ENCODE measurements around the gene WDR45.

The WDR45 gene

DNA sequence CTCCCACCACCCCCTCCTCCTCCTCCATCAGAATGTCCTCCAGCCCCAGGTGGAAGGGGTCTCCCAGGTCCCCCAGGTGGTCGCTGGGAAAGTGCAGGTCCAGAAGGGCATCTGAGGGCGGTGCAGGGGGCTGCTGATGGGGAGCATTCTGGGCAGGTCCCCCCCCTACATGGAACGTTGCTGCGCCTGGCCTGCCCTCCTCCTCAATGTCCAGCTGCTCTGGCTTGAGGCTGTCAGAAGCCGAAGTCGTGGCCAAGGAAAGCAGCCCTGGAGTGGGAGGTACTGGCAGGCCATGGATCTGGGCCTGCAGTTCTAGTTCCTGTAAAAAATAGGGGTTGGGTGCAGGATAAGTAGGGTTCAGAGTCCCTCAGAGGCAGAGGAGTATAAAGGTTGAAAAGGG is 49.4 kb downstream of the WDR45 start:
- no peak overlapping the region for H3K4me3 ChIP-seq (replicated peaks; ENCODE audit: insufficient read depth, low read length)
- H3K27me3 ChIP-seq (ENCODE audit: insufficient read depth, poor library complexity, severe bottlenecking): no peaks in the 10 kb centered on the region
- DNase-seq (ENCODE audit: low read depth in 1 of 2, low spot score in 1 of 2): no peak
- H3K27ac ChIP-seq (replicated peaks): no peak overlapping the region
- TF ChIP-seq SPI1 (IDR thresholded peaks at IDR 0.05; ENCODE audit: borderline replicate concordance, low read depth) (no peak), POLR2AphosphoS5 (IDR thresholded peaks at IDR 0.05; ENCODE audit: low read depth) (no peak), GABPA (IDR thresholded peaks at IDR 0.05; ENCODE audit: low read depth) (no peak)
- TF ChIP-seq, protein P1, sequence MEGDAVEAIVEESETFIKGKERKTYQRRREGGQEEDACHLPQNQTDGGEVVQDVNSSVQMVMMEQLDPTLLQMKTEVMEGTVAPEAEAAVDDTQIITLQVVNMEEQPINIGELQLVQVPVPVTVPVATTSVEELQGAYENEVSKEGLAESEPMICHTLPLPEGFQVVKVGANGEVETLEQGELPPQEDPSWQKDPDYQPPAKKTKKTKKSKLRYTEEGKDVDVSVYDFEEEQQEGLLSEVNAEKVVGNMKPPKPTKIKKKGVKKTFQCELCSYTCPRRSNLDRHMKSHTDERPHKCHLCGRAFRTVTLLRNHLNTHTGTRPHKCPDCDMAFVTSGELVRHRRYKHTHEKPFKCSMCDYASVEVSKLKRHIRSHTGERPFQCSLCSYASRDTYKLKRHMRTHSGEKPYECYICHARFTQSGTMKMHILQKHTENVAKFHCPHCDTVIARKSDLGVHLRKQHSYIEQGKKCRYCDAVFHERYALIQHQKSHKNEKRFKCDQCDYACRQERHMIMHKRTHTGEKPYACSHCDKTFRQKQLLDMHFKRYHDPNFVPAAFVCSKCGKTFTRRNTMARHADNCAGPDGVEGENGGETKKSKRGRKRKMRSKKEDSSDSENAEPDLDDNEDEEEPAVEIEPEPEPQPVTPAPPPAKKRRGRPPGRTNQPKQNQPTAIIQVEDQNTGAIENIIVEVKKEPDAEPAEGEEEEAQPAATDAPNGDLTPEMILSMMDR (IDR thresholded peaks at IDR 0.05; ENCODE audit: insufficient read depth, low read length): no peak
- TF ChIP-seq, protein P2, sequence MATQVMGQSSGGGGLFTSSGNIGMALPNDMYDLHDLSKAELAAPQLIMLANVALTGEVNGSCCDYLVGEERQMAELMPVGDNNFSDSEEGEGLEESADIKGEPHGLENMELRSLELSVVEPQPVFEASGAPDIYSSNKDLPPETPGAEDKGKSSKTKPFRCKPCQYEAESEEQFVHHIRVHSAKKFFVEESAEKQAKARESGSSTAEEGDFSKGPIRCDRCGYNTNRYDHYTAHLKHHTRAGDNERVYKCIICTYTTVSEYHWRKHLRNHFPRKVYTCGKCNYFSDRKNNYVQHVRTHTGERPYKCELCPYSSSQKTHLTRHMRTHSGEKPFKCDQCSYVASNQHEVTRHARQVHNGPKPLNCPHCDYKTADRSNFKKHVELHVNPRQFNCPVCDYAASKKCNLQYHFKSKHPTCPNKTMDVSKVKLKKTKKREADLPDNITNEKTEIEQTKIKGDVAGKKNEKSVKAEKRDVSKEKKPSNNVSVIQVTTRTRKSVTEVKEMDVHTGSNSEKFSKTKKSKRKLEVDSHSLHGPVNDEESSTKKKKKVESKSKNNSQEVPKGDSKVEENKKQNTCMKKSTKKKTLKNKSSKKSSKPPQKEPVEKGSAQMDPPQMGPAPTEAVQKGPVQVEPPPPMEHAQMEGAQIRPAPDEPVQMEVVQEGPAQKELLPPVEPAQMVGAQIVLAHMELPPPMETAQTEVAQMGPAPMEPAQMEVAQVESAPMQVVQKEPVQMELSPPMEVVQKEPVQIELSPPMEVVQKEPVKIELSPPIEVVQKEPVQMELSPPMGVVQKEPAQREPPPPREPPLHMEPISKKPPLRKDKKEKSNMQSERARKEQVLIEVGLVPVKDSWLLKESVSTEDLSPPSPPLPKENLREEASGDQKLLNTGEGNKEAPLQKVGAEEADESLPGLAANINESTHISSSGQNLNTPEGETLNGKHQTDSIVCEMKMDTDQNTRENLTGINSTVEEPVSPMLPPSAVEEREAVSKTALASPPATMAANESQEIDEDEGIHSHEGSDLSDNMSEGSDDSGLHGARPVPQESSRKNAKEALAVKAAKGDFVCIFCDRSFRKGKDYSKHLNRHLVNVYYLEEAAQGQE (IDR thresholded peaks at IDR 0.05; ENCODE audit: insufficient replicate concordance, low read depth): no peak

DNA sequence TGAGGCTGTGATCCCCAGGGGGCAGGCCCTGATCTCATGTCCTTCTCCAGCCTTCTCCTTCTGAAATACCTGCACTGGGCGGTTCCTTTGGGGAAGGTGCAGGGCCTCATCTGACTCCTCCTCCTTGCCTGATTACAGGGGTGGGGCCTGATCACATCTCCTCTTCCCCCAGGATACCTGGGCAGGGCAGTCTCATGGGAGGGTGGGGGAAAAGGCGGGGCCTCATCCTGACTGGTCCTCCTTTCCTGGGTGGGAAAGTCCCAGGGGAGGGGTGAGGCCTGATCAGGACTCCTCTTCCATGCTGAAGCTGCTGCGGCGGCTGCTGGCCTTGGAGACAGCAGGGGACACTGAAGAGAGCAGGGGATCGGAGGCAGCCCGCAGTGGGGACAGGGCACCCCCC is 49.8 kb downstream of the WDR45 start:
- no peaks in the 10 kb centered on the region for H3K27me3 ChIP-seq (ENCODE audit: insufficient read depth, poor library complexity, severe bottlenecking)
- TF ChIP-seq, protein P1 (IDR thresholded peaks at IDR 0.05; ENCODE audit: insufficient read depth, low read length): no peak
- TF ChIP-seq, protein P2 (IDR thresholded peaks at IDR 0.05; ENCODE audit: insufficient replicate concordance, low read depth): no peak
- TF ChIP-seq SPI1 (IDR thresholded peaks at IDR 0.05; ENCODE audit: borderline replicate concordance, low read depth): no peak
- TF ChIP-seq GABPA (IDR thresholded peaks at IDR 0.05; ENCODE audit: low read depth): no peak
- no peak for TF ChIP-seq POLR2AphosphoS5 (IDR thresholded peaks at IDR 0.05; ENCODE audit: low read depth)
- DNase-seq (ENCODE audit: low read depth in 1 of 2, low spot score in 1 of 2): no peak
- no peak overlapping the region for H3K4me3 ChIP-seq (replicated peaks; ENCODE audit: insufficient read depth, low read length)
- no peak overlapping the region for H3K27ac ChIP-seq (replicated peaks)

Data from HL-60 (cell line).